Measurements from ENCODE around the gene TECTB. TPM values are rescaled to one million over a fixed set of nuclear protein-coding genes. Genes with fewer than 3 reads are reported as not detected.

TECTB gene
- total RNA-seq, 1 experiment from 2014 or later = not detected

GRCh38 chr10:112287844-112288243, 4.6 kb downstream of the TECTB start:
- Histone ChIP-seq H3K27ac (ENCODE audit: low read length) (no peak overlapping the region), H3K36me3 (ENCODE audit: control insufficient read depth, insufficient read depth, low read length) (no peaks in the 10 kb centered on the region), H3K9me3 (ENCODE audit: control insufficient read depth, insufficient read depth, low read depth, low read length) (no peaks in the 10 kb centered on the region), H3K4me3 (ENCODE audit: low read depth in 2 of 2, low read length in 2 of 2) (no peak overlapping the region), H3K27me3 (ENCODE audit: control insufficient read depth, insufficient read depth, low read length) (peaks cover 9% of the 10 kb centered on the region), H3K4me1 (ENCODE audit: control insufficient read depth, insufficient read depth, low read length) (no peaks in the 10 kb centered on the region)
- TF ChIP-seq, protein P1, sequence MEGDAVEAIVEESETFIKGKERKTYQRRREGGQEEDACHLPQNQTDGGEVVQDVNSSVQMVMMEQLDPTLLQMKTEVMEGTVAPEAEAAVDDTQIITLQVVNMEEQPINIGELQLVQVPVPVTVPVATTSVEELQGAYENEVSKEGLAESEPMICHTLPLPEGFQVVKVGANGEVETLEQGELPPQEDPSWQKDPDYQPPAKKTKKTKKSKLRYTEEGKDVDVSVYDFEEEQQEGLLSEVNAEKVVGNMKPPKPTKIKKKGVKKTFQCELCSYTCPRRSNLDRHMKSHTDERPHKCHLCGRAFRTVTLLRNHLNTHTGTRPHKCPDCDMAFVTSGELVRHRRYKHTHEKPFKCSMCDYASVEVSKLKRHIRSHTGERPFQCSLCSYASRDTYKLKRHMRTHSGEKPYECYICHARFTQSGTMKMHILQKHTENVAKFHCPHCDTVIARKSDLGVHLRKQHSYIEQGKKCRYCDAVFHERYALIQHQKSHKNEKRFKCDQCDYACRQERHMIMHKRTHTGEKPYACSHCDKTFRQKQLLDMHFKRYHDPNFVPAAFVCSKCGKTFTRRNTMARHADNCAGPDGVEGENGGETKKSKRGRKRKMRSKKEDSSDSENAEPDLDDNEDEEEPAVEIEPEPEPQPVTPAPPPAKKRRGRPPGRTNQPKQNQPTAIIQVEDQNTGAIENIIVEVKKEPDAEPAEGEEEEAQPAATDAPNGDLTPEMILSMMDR (IDR thresholded peaks at IDR 0.05) = no peak
- POLR2A ChIA-PET = interaction anchor here (0.5 kb wide), 1 partner anchor 108 kb away, joined by 3 read pairs; no protein-coding TSS in a partner anchor
- ATAC-seq = no peak
- intact Hi-C loops (cut with micrococcal nuclease; ENCODE audit: unreplicated experiment) (no loop called here), in situ Hi-C loops (cut with HindIII; ENCODE audit: low pct_unique_long_range_greater_than_20kb, low sequenced_read_pairs) (no loop called here)
- DNase-seq (ENCODE audit: low read depth, low spot score) = no peak
- CTCF ChIA-PET = no interaction called here
- BruUV-seq (replicated peaks) = no TSS peak

DNA sequence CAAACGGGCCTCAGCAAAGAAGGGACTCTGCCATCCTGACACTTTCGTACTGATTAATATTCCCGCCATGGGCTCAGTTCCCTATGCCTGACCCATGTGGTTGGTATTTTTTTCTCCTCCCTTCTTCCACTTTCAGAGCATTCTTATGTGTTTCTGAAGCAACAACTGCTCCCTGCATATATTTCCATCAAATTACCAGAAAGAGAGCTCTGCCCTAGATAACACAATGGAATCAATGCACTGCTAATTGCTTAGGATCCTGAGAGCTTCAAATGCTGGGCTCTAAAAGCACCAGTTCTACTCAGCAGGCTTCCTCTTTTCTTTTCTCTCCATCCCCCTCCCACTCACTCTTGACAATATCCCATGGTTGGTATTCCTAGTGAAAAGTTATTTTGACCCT, 5.3 kb downstream of the TECTB start:
- no peak overlapping the region for H3K27ac ChIP-seq (ENCODE audit: low read length)
- no peaks in the 10 kb centered on the region for H3K4me1 ChIP-seq (ENCODE audit: control insufficient read depth, insufficient read depth, low read length)
- no peak for TF ChIP-seq REST (IDR thresholded peaks at IDR 0.05; ENCODE audit: insufficient read depth in 1 of 2, low read depth in 2 of 2, low read length in 1 of 2)
- no peak for TF ChIP-seq TCF7L2 (IDR thresholded peaks at IDR 0.05; ENCODE audit: low read depth, low read length)
- no peak for TF ChIP-seq SIN3A (IDR thresholded peaks at IDR 0.05; ENCODE audit: borderline replicate concordance, insufficient read depth, low read depth, low read length)
- TF ChIP-seq, protein P1 (IDR thresholded peaks at IDR 0.05) = no peak
- TF ChIP-seq POLR2AphosphoS5 (IDR thresholded peaks at IDR 0.05; ENCODE audit: low read depth, low read length) = no peak
- no peak for DNase-seq (ENCODE audit: low read depth, low spot score)
- H3K36me3 ChIP-seq (ENCODE audit: control insufficient read depth, insufficient read depth, low read length) = no peaks in the 10 kb centered on the region
- no peaks in the 10 kb centered on the region for H3K9me3 ChIP-seq (ENCODE audit: control insufficient read depth, insufficient read depth, low read depth, low read length)
- H3K27me3 ChIP-seq (ENCODE audit: control insufficient read depth, insufficient read depth, low read length) = peaks cover 5% of the 10 kb centered on the region
- POLR2A ChIA-PET = no interaction called here
- H3K4me3 ChIP-seq (ENCODE audit: low read depth in 2 of 2, low read length in 2 of 2) = no peak overlapping the region
- in situ Hi-C loops (cut with HindIII; ENCODE audit: low pct_unique_long_range_greater_than_20kb, low sequenced_read_pairs) (no loop called here), intact Hi-C loops (cut with micrococcal nuclease; ENCODE audit: unreplicated experiment) (no loop called here)
- no TSS peak for BruUV-seq (replicated peaks)
- CTCF ChIA-PET = no interaction called here
- no peak for ATAC-seq

Measured in Panc1 (cell line).